Hepatocyte (in vitro differentiated cells): Measurements from ENCODE around the gene DEFB108B. TPM values are rescaled to one million over a fixed set of nuclear protein-coding genes. Genes with fewer than 3 reads are reported as not detected.
A peak's percentile ranks its signal among the peaks of the same experiment; 100 is the strongest.
"Not testable (repeated sequence)": the region's sequence is repeated elsewhere in the genome, so short reads cannot be mapped to it uniquely, and the experiment has no call there.

Source experiments
- DNase-seq: peaks from one replicate; pipeline ENCODE4 v3.0.0-alpha.2; 2016; ENCODE audit warnings: low spot score
- H2AFZ ChIP-seq: fragments of 200-600 bp; sonication (generic); 2 replicates; pipeline ENCODE4 v1.6.0; 2016; ENCODE audit warnings: antibody characterized with exemption, mild to moderate bottlenecking
- H3K27ac ChIP-seq: fragments of 200-600 bp; sonication (generic); 2 replicates; pipeline ENCODE4 v1.5.1; 2016; ENCODE audit warnings: mild to moderate bottlenecking
- H3K27me3 ChIP-seq: fragments of 200-600 bp; sonication (generic); 2 replicates; pipeline ENCODE4 v1.6.1; 2016
- H3K36me3 ChIP-seq: fragments of 200-600 bp; sonication (generic); replicated peaks from 2 replicates; pipeline ENCODE4 v1.5.1; 2016; ENCODE audit warnings: low read depth; ENCODE audit not compliant: insufficient read depth
- H3K4me1 ChIP-seq: fragments of 200-600 bp; sonication (generic); 2 replicates; pipeline ENCODE4 v1.5.1; 2016; ENCODE audit warnings: mild to moderate bottlenecking, moderate library complexity; ENCODE audit not compliant: insufficient read depth
- H3K4me2 ChIP-seq: fragments of 200-600 bp; sonication (generic); 2 replicates; pipeline ENCODE4 v1.6.0; 2016
- H3K4me3 ChIP-seq: fragments of 200-600 bp; sonication (generic); 2 replicates; pipeline ENCODE4 v1.5.1; 2016; ENCODE audit warnings: mild to moderate bottlenecking
- H3K79me2 ChIP-seq: fragments of 200-600 bp; sonication (generic); 2 replicates; pipeline ENCODE4 v1.6.0; 2017; ENCODE audit warnings: mild to moderate bottlenecking
- H3K9me2 ChIP-seq: fragments of 200-600 bp; sonication (generic); replicated peaks from 2 replicates; pipeline ENCODE4 v1.6.0; 2017; ENCODE audit warnings: mild to moderate bottlenecking; ENCODE audit not compliant: insufficient read depth
- H3K9me3 ChIP-seq: fragments of 200-600 bp; sonication (generic); 2 replicates; pipeline ENCODE4 v1.5.1; 2016; ENCODE audit warnings: low read depth, mild to moderate bottlenecking
- H4K20me1 ChIP-seq: fragments of 200-600 bp; sonication (generic); 2 replicates; pipeline ENCODE4 v1.6.0; 2016; ENCODE audit warnings: mild to moderate bottlenecking; ENCODE audit not compliant: insufficient read depth, poor library complexity, severe bottlenecking
- EZH2 ChIP-seq: fragments of 200-600 bp; sonication (generic); IDR thresholded peaks from 2 replicates; pipeline ENCODE4 v1.6.1; 2016; ENCODE audit warnings: antibody characterized with exemption, mild to moderate bottlenecking, borderline replicate concordance
- EZH2phosphoT487 ChIP-seq: fragments of 200-600 bp; sonication (generic); IDR thresholded peaks from one replicate; pipeline ENCODE4 v1.6.1; 2018; ENCODE audit warnings: antibody characterized with exemption, mild to moderate bottlenecking, low read depth, moderate library complexity; ENCODE audit not compliant: unreplicated experiment, severe bottlenecking
- WGBS: methylation state at CpG from one replicate; pipeline ENCODE4 v1.1.6; 2016; ENCODE audit warnings: low lambda C conversion rate; ENCODE audit errors: missing lambda C conversion rate; 5-methylcytosine and 5-hydroxymethylcytosine counted together
- polyA plus RNA-seq: library from polyadenylated mRNA; unstranded; fragments of >200 nt; fragmentation: Nextera tagmentation; extraction: Ambion mirVana; gene quantifications from 2 replicates; pipeline ENCODE4 v1.2.1, GENCODE V29; 2016
- total RNA-seq: library from RNA; depleted of rRNA; stranded (reverse); fragments of >200 nt; gene quantifications from 2 replicates; pipeline ENCODE4 v1.2.3, GENCODE V29; 2014
- TF ChIP-seq, protein P1 (sequence below): fragments of 200-600 bp; sonication (generic); IDR thresholded peaks from 2 replicates; pipeline ENCODE4 v1.5.1; 2016; ENCODE audit warnings: antibody characterized with exemption, mild to moderate bottlenecking; ENCODE audit not compliant: poor library complexity

DEFB108B gene, protein sequence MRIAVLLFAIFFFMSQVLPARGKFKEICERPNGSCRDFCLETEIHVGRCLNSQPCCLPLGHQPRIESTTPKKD
- not detected in 2 replicates for total RNA-seq
- polyA plus RNA-seq: not detected in 2 replicates

DNA sequence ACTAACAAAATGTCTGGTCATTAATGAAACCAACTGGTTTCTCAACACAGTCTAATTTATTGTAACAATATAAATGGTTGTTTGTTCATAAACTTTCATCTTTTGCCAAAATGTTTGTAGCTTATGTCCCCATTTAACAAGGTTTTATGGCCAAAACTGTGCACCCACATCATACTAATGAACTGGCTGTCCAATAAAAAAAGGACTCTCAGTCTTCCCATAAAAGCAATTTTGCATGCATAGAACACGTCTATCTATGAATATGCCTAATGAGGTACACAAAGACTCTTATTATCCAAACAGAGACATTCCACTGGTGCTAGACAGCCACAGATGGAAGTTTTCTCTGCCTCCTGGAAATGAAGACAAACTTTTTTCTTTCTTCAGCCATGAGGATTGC, at the start of gene DEFB108B:
DEFB108B (plus strand) TSS at position 390 of the 400 bp plus-strand sequence; CDS start at position 390, 0 bp downstream.
- 9% methylated on average over 1 of the region's 1 CpG for WGBS
- H3K4me3 ChIP-seq, DNase-seq, H3K79me2 ChIP-seq, H3K9me3 ChIP-seq, H2AFZ ChIP-seq, H3K27ac ChIP-seq, H3K4me2 ChIP-seq, H4K20me1 ChIP-seq, H3K36me3 ChIP-seq, H3K9me2 ChIP-seq, H3K4me1 ChIP-seq, H3K27me3 ChIP-seq: not testable (repeated sequence)

DNA sequence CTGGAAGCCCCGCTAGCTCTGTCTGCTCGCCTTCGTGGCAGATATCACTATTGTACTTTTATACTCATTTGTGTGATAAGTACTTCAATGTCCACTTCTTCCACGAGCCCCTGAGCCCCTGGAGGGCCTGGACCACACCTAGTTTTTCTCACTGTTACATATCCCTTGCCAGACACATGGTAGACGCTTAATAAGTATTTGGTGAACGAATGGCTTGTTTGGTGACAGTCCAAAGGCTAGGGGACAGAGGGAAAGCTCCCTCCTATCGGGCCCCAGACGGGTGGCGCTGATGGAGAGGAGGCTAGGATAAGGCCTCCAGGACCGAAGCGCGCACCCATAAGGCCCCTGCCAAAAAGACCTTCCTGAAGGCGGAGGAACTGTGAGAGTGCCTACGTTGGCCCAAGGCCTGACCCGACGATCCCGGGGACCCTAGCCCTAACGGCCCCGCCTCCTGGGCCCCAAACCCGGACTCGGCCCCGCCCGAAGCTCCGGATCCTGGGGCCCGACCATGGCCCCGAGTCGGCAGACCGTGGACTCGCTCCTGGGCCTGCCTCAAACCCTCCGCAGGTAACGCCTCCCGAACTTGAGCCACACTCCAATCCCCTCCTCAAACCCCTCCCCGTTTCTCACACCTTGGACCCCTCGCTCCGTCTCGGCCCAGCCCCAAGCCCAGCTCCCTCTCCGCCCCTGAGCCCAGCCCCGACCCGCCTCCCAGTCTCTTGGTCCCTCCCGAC, 46.7 kb upstream of the DEFB108B start:
- WGBS: 2% methylated on average over 33 of the region's 40 CpGs
- H3K27me3 ChIP-seq, H3K9me2 ChIP-seq, H3K9me3 ChIP-seq, H4K20me1 ChIP-seq, H3K36me3 ChIP-seq, H3K4me1 ChIP-seq, H3K79me2 ChIP-seq: not testable (repeated sequence)
- peak overlapping the region; percentile 78 for H3K4me2 ChIP-seq
- H3K27ac ChIP-seq: peak overlapping the region; percentile 87
- H3K4me3 ChIP-seq: peak overlapping the region; percentile 20
- DNase-seq: peak; percentile 93
- peak overlapping the region; percentile 63 for H2AFZ ChIP-seq

DNA sequence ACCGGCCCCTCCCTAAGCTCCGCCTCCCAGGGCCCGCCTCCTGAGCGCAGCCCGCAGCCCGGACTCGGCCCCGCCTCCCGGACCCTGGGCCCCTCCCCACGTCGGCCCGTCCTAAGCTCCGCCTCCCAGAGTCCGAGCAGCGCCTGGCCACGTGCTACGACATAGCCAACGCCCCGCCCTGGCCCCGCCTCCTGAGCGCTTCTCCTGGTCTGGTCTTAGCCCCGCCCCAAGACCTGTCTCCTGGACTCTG, 46.2 kb upstream of the DEFB108B start:
- Histone ChIP-seq H3K27ac (peak overlapping the region; percentile 86), H3K4me2 (peak overlapping the region; percentile 89)
- H4K20me1 ChIP-seq, H3K9me3 ChIP-seq, H2AFZ ChIP-seq, H3K27me3 ChIP-seq, DNase-seq, H3K9me2 ChIP-seq, H3K4me3 ChIP-seq, H3K36me3 ChIP-seq, H3K79me2 ChIP-seq, H3K4me1 ChIP-seq: not testable (repeated sequence)
- WGBS: 0% methylated on average over 11 of the region's 22 CpGs

DNA sequence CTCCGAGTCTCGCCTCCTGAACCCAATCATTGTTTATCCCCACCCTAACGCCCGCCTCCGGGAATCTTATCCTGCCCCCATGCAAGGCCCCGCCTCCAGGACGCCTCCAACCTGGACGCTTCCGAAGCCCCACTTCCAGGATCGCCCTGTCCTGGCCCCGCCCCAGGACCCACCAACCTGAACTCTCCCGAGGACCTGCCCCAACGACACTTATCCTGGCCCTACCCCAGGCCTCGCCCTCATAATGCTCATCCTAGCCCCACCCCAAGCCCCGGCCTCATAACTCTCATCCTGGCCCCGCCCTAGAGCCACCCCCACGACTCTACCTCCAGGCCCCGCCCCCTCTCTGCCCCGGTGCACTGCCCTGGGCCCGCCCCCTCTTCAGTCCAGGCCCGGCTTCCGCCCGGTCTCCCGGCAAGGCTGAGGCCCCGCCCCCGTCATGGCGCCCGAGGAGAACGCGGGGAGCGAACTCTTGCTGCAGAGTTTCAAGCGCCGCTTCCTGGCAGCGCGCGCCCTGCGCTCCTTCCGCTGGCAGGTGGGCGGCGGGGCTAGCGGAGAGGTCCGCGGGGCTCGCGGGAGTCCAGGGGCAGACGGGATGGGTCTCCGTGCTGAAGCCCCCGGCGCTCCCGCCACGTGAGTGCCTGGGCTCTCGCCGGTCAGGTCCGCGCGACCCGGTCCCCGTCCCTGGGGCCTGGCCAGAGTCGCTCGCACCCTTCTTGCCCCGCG, 45.7 kb upstream of the DEFB108B start:
- H3K4me2 ChIP-seq: peak overlapping the region; percentile 89
- TF ChIP-seq EZH2 (no peak), EZH2phosphoT487 (no peak)
- TF ChIP-seq, protein P1, sequence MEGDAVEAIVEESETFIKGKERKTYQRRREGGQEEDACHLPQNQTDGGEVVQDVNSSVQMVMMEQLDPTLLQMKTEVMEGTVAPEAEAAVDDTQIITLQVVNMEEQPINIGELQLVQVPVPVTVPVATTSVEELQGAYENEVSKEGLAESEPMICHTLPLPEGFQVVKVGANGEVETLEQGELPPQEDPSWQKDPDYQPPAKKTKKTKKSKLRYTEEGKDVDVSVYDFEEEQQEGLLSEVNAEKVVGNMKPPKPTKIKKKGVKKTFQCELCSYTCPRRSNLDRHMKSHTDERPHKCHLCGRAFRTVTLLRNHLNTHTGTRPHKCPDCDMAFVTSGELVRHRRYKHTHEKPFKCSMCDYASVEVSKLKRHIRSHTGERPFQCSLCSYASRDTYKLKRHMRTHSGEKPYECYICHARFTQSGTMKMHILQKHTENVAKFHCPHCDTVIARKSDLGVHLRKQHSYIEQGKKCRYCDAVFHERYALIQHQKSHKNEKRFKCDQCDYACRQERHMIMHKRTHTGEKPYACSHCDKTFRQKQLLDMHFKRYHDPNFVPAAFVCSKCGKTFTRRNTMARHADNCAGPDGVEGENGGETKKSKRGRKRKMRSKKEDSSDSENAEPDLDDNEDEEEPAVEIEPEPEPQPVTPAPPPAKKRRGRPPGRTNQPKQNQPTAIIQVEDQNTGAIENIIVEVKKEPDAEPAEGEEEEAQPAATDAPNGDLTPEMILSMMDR: no peak
- H3K4me3 ChIP-seq: peak overlapping the region; percentile 93
- no peaks in the 10 kb centered on the region for H3K4me1 ChIP-seq
- H2AFZ ChIP-seq: peak overlapping the region; percentile 98
- H3K36me3 ChIP-seq: no peaks in the 10 kb centered on the region
- 3% methylated on average over 26 of the region's 62 CpGs for WGBS
- peak; percentile 100 for DNase-seq
- peak overlapping the region; percentile 86 for H3K27ac ChIP-seq
- H3K79me2 ChIP-seq: no peaks in the 10 kb centered on the region
- no peaks in the 10 kb centered on the region for H4K20me1 ChIP-seq
- H3K27me3 ChIP-seq: no peaks in the 10 kb centered on the region
- no peaks in the 10 kb centered on the region for H3K9me3 ChIP-seq
- no peaks in the 10 kb centered on the region for H3K9me2 ChIP-seq

DNA sequence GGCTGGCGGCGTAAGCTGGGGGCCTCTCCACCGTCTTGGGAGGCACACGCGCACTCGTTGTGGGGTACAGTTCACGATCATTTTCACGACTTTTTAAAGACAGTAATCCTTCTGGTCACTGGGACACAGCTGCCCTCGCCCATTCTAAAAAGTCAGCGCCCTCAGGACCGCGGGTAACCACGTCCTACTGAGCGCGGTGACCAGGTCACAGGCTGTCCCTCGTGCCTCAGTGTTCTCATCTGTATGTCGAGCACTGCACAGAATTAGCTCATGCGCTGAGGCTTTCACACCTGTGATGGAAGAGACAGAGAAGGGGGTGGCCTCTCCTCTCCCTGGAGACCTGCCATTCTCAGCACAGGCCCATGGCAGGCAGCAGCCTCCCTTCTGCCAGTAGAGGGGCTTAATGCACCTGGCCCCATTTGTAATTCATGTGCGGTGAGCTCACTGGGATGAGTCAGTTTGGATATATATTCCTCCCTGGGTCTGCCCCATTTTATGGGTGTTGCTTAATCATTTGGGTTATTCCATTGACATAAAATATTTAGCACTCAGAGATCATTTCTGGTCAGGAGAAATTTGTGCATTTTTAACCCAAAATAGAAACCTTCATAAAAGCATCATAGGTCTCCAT, 45.1 kb upstream of the DEFB108B start:
- peak; percentile 42 for DNase-seq
- Histone ChIP-seq H3K27ac (peak overlapping the region; percentile 86), H2AFZ (peak overlapping the region; percentile 98), H3K4me2 (peak overlapping the region; percentile 89), H3K4me3 (peak overlapping the region; percentile 93)
- not testable (repeated sequence) for H3K4me1 ChIP-seq, H4K20me1 ChIP-seq, H3K9me2 ChIP-seq, H3K79me2 ChIP-seq, H3K36me3 ChIP-seq, H3K27me3 ChIP-seq, H3K9me3 ChIP-seq
- 1% methylated on average over 19 of the region's 19 CpGs for WGBS

DNA sequence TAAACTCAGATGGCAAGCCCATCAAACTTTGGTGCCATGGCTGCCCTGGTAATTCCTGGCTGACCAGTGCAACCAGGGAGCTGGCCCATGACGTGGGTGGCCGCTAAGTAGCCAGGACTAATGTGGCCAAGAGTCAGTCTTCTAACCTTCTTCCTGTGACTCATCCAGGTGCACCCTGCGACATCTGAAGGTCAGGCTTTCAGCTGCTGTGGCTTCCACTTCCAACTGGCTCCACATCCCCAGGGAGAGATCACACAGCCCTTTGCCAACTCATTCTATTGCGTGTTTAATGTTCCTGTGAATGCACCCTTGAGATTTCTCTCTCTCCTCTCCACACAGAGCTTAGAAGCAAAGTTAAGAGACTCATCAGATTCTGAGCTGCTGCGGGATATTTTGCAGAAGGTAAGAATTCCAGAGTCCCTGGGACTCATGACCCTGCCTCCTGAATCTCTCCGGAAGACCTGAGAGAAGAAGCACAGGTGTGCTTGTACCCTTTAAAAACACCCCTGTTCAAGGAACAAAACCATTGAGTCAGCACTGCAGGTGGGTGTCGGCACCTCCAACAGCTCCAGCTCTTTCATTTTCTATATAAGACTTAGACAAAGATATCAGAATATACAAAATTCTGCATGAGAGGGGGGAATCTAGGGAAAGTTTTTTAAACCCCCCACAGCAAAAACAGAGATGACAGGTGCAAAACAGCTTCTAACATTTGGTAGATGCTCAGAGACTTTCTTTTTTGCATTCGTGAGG, 43.4 kb upstream of the DEFB108B start:
- H3K4me2 ChIP-seq, H3K27ac ChIP-seq, H3K4me3 ChIP-seq, H4K20me1 ChIP-seq, H3K9me3 ChIP-seq, H2AFZ ChIP-seq, H3K79me2 ChIP-seq, H3K27me3 ChIP-seq, H3K4me1 ChIP-seq, H3K9me2 ChIP-seq, H3K36me3 ChIP-seq: not testable (repeated sequence)
- DNase-seq: peak; percentile 1
- WGBS: 92% methylated on average over 8 of the region's 8 CpGs

DNA sequence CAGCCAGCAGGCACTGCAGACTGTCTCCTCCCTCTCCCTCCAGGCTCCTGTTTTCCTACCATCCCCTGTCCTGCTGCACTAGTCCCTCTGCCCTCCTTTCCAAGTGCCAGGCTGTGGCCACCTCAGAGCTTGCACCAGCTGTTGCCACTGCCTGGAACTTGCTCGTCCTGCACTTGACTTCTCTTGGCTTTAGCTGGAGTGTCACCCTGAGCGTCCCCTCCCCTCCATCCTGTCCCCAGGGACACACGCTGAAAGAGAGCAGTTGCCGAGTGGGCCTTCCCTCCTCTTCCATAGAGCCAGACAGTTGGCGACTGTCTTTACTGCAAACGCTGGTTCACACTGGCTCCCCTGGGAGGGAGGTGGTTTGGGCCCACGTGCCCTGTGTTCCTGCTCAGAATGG, 41.9 kb upstream of the DEFB108B start:
- not testable (repeated sequence) for H3K9me2 ChIP-seq, H2AFZ ChIP-seq, H3K4me1 ChIP-seq, H3K4me2 ChIP-seq, H3K9me3 ChIP-seq, H3K27me3 ChIP-seq, H4K20me1 ChIP-seq, H3K4me3 ChIP-seq, H3K79me2 ChIP-seq, H3K27ac ChIP-seq, H3K36me3 ChIP-seq
- WGBS: 68% methylated on average over 7 of the region's 7 CpGs
- DNase-seq: peak; percentile 0
